PFSK-1 (cell line): Measurements from ENCODE around the gene SAP30.

Source experiments
- FOXP2 ChIP-seq: optimal IDR thresholded peaks from 2 replicates; pipeline ENCODE3; 2011; ENCODE audit warnings: borderline replicate concordance, control low read depth, inconsistent platforms; ENCODE audit not compliant: insufficient read depth; ENCODE audit errors: extremely low read length, extremely low read depth
- POLR2AphosphoS5 ChIP-seq: IDR thresholded peaks from 2 replicates; pipeline ENCODE4 v1.6.1; 2012; ENCODE audit warnings: low read depth, mild to moderate bottlenecking, control low read depth, low read length, moderate library complexity
- SIN3A ChIP-seq: IDR thresholded peaks from 2 replicates; pipeline ENCODE4 v1.6.1; 2012; ENCODE audit warnings: mild to moderate bottlenecking, low read length, moderate library complexity, borderline replicate concordance; ENCODE audit not compliant: insufficient read depth
- TAF1 ChIP-seq: IDR thresholded peaks from 2 replicates; pipeline ENCODE4 v1.6.1; 2012; ENCODE audit warnings: low read length, control low read depth, borderline replicate concordance; ENCODE audit not compliant: insufficient read depth
- TF ChIP-seq, protein P1 (sequence below), 2 experiments: IDR thresholded peaks; 2 replicates each; pipeline versions ENCODE4 v1.6.1 to v1.8.0; 2011 to 2012; ENCODE audit warnings: low read depth in 2 of 2, low read length in 2 of 2, control low read depth in 1 of 2, inconsistent platforms in 1 of 2, mild to moderate bottlenecking in 1 of 2, moderate library complexity in 1 of 2; ENCODE audit not compliant: insufficient read depth in 1 of 2

SAP30 gene

DNA sequence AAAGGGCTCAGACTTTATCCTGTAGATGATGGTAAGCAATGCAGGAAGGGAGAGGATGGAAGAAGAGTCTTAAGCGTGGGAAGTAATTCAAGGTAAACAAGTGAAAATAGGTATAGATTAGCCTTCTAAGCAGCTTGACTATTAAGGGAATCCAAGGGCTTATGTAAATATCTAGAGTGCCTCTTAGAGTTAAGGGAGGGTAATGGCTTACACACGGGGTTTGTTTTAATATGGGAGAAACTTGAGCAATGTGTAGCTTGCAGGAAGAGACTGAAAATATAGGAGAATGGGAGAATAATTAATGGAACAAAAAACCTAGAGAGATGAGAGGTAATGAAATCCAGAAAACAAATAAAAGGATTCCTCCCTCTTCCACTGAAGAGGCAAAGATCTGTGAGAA, 12.8 kb upstream of the SAP30 start:
- TF ChIP-seq SIN3A (no peak), POLR2AphosphoS5 (no peak)
- TF ChIP-seq, protein P1, sequence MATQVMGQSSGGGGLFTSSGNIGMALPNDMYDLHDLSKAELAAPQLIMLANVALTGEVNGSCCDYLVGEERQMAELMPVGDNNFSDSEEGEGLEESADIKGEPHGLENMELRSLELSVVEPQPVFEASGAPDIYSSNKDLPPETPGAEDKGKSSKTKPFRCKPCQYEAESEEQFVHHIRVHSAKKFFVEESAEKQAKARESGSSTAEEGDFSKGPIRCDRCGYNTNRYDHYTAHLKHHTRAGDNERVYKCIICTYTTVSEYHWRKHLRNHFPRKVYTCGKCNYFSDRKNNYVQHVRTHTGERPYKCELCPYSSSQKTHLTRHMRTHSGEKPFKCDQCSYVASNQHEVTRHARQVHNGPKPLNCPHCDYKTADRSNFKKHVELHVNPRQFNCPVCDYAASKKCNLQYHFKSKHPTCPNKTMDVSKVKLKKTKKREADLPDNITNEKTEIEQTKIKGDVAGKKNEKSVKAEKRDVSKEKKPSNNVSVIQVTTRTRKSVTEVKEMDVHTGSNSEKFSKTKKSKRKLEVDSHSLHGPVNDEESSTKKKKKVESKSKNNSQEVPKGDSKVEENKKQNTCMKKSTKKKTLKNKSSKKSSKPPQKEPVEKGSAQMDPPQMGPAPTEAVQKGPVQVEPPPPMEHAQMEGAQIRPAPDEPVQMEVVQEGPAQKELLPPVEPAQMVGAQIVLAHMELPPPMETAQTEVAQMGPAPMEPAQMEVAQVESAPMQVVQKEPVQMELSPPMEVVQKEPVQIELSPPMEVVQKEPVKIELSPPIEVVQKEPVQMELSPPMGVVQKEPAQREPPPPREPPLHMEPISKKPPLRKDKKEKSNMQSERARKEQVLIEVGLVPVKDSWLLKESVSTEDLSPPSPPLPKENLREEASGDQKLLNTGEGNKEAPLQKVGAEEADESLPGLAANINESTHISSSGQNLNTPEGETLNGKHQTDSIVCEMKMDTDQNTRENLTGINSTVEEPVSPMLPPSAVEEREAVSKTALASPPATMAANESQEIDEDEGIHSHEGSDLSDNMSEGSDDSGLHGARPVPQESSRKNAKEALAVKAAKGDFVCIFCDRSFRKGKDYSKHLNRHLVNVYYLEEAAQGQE (IDR thresholded peaks at IDR 0.05; ENCODE audit: insufficient read depth in 1 of 2, low read depth in 2 of 2, low read length in 2 of 2), result no peak

GRCh38 chr4:173360587-173361221, 10.1 kb upstream of the SAP30 start:
- TF ChIP-seq TAF1 (no peak), FOXP2 (no peak), SIN3A (no peak), POLR2AphosphoS5 (no peak)

GRCh38 chr4:173362666-173363065, 8.1 kb upstream of the SAP30 start:
- TF ChIP-seq, protein P1 (IDR thresholded peaks at IDR 0.05; ENCODE audit: insufficient read depth in 1 of 2, low read depth in 2 of 2, low read length in 2 of 2), result no peak
- no peak for TF ChIP-seq TAF1
- TF ChIP-seq FOXP2, result no peak
- TF ChIP-seq POLR2AphosphoS5, result no peak

GRCh38 chr4:173365359-173365996, 5.3 kb upstream of the SAP30 start:
- TF ChIP-seq SIN3A, result no peak
- TF ChIP-seq, protein P1 (IDR thresholded peaks at IDR 0.05; ENCODE audit: insufficient read depth in 1 of 2, low read depth in 2 of 2, low read length in 2 of 2), result no peak
- no peak for TF ChIP-seq POLR2AphosphoS5
- no peak for TF ChIP-seq FOXP2
- TF ChIP-seq TAF1, result no peak

GRCh38 chr4:173367285-173367684, 3.5 kb upstream of the SAP30 start:
- TF ChIP-seq POLR2AphosphoS5 (no peak), TAF1 (no peak), SIN3A (no peak), FOXP2 (no peak)
- TF ChIP-seq, protein P1 (IDR thresholded peaks at IDR 0.05; ENCODE audit: insufficient read depth in 1 of 2, low read depth in 2 of 2, low read length in 2 of 2), result no peak
